Keratinocyte (primary cell): ENCODE results near the gene RNF14. TPM values are rescaled to one million over a fixed set of nuclear protein-coding genes. Genes with fewer than 3 reads are reported as not detected.

Experiments
- DNase-seq: peaks from one replicate; pipeline ENCODE4 v3.0.0-alpha.2; 2011; ENCODE audit warnings: low read depth, missing footprints, low spot score
- FAIRE-seq: peaks from 2 replicates; lab custom pipeline; 2011; peaks lifted over from hg19 to GRCh38; lab: Jason Lieb, UNC
- H2AFZ ChIP-seq: 2 replicates; pipeline ENCODE4 v1.6.0; 2012; ENCODE audit warnings: low read length, control low read depth, inconsistent platforms; ENCODE audit not compliant: control insufficient read depth
- H3K27ac ChIP-seq: 2 replicates; pipeline ENCODE4 v1.5.1; 2011; ENCODE audit warnings: low read length; ENCODE audit not compliant: control insufficient read depth, insufficient read depth
- H3K27me3 ChIP-seq: 3 replicates; pipeline ENCODE4 v1.6.0; 2011; ENCODE audit warnings: low read length; ENCODE audit not compliant: control insufficient read depth, insufficient read depth; ENCODE audit errors: extremely low read depth
- H3K36me3 ChIP-seq, 2 experiments: 2 replicates in 1 of 2; 3 replicates in 1 of 2; pipeline ENCODE4 v1.5.1; 2011; ENCODE audit warnings: low read length in 2 of 2, mild to moderate bottlenecking in 1 of 2; ENCODE audit not compliant: control insufficient read depth in 2 of 2, insufficient read depth in 2 of 2; ENCODE audit errors: extremely low read depth in 1 of 2
- H3K4me1 ChIP-seq: 3 replicates; pipeline ENCODE4 v1.5.1; 2011; ENCODE audit warnings: low read length; ENCODE audit not compliant: control insufficient read depth, insufficient read depth; ENCODE audit errors: extremely low read depth
- H3K4me2 ChIP-seq: 3 replicates; pipeline ENCODE4 v1.6.0; 2011; ENCODE audit warnings: low read depth, low read length; ENCODE audit not compliant: control insufficient read depth, insufficient read depth; ENCODE audit errors: extremely low read depth
- H3K4me3 ChIP-seq, 3 experiments: fragments of 200-600 bp in 1 of 3; sonication (generic) in 1 of 3; 2 replicates in 2 of 3; 3 replicates in 1 of 3; pipeline ENCODE4 v1.5.1; 2011 to 2016; ENCODE audit warnings: low read length in 3 of 3, mild to moderate bottlenecking in 3 of 3, control low read depth in 2 of 3, inconsistent platforms in 1 of 3, low read depth in 1 of 3, mixed read lengths in 1 of 3, mixed run types in 1 of 3, moderate library complexity in 1 of 3; ENCODE audit not compliant: control insufficient read depth in 2 of 3, insufficient read depth in 2 of 3; ENCODE audit errors: extremely low read depth in 1 of 3
- H3K79me2 ChIP-seq: 2 replicates; pipeline ENCODE4 v1.6.0; 2012; ENCODE audit warnings: low read length; ENCODE audit not compliant: control insufficient read depth, insufficient read depth
- H3K9ac ChIP-seq: 3 replicates; pipeline ENCODE4 v1.6.0; 2011; ENCODE audit warnings: low read length; ENCODE audit not compliant: control insufficient read depth, insufficient read depth; ENCODE audit errors: extremely low read depth
- H3K9me1 ChIP-seq: 3 replicates; pipeline ENCODE4 v1.6.0; 2011; ENCODE audit warnings: low read length; ENCODE audit not compliant: control insufficient read depth, insufficient read depth; ENCODE audit errors: extremely low read depth
- H3K9me3 ChIP-seq: 2 replicates; pipeline ENCODE4 v1.5.1; 2012; ENCODE audit warnings: low read depth, low read length; ENCODE audit not compliant: control insufficient read depth
- H4K20me1 ChIP-seq: 3 replicates; pipeline ENCODE4 v1.6.0; 2011; ENCODE audit warnings: low read length; ENCODE audit not compliant: control insufficient read depth, insufficient read depth; ENCODE audit errors: extremely low read depth
- CTCF ChIP-seq, 3 experiments: IDR thresholded peaks in 1 of 3; conservative IDR thresholded peaks in 1 of 3; optimal IDR thresholded peaks in 1 of 3; 2 replicates in 2 of 3; 3 replicates in 1 of 3; pipeline versions ENCODE3 to v1.5.1; 2011; ENCODE audit warnings: low read length in 3 of 3, mild to moderate bottlenecking in 3 of 3, moderate library complexity in 2 of 3, control low read depth in 1 of 3, inconsistent platforms in 1 of 3; ENCODE audit not compliant: insufficient read depth in 2 of 3; ENCODE audit errors: extremely low read depth in 1 of 3
- EZH2 ChIP-seq: IDR thresholded peaks from one replicate; pipeline ENCODE4 v1.6.1; 2012; ENCODE audit warnings: inconsistent platforms, mild to moderate bottlenecking, low read length, moderate library complexity
- dilution Hi-C: fragments of 300-500 bp; cut with MboI; formaldehyde crosslinking; loops from one replicate; pipeline ENCODE4 v1.7.0; 2020; ENCODE audit warnings: low sequenced_read_pairs; ENCODE audit not compliant: extremely low pct_ligation_motif_present
- polyA plus RNA-seq, 5 experiments: library from polyadenylated mRNA; depleted of rRNA in 3 of 5; stranded (reverse) in 3 of 5; stranded (forward) in 1 of 5; unstranded in 1 of 5; fragments of >200 nt; gene quantifications; 1 replicate in 1 of 5; 2 replicates in 3 of 5; 3 replicates in 1 of 5; pipeline versions ENCODE4 v1.2.1 to v1.2.3, GENCODE V29; 2011 to 2012; ENCODE audit warnings: missing spikeins in 2 of 5, low read depth in 1 of 5, low replicate concordance in 1 of 5

RNF14 gene
- polyA plus RNA-seq, 1 donor (not counting 4 experiments of a cell fraction or from before 2014, with no cell fraction given), result 65.8 TPM

DNA sequence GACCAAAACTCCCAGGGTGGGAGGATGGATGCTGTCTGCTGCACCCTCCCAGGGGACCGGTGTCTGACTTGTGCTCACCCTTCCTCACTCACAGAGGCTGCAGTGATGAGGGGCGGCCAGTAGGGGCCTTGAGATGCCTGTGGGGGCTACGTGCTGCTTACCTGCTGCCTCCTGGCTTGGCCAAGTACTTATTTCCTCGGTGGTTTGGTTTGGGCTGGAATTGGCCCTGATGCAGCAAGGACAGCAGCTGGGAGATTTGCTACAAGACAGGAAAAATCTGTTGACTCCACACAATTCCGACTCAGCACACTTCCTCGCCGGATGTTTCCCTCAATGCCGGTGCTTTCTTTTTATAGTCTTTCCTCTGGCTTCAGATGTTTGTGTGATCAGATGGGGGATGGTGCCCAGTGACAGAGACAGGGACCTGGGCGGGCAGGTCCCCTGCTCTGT, 17.5 kb upstream of the RNF14 start:
- H3K9ac ChIP-seq, result no peak overlapping the region
- H3K9me1 ChIP-seq, result no peaks in the 10 kb centered on the region
- no peaks in the 10 kb centered on the region for H3K79me2 ChIP-seq
- H3K4me1 ChIP-seq, result no peaks in the 10 kb centered on the region
- no peaks in the 10 kb centered on the region for H3K9me3 ChIP-seq
- no peak overlapping the region for H3K27ac ChIP-seq
- H4K20me1 ChIP-seq, result no peaks in the 10 kb centered on the region
- DNase-seq (no peak), FAIRE-seq (no peak)
- no peaks in the 10 kb centered on the region for H3K27me3 ChIP-seq
- dilution Hi-C loops, result no loop called here
- H3K4me3 ChIP-seq, result no peak overlapping the region
- H3K4me2 ChIP-seq, result no peak overlapping the region
- TF ChIP-seq EZH2, result no peak
- peak; percentile 21 to 38 (median 34) for TF ChIP-seq CTCF (optimal IDR thresholded peaks at IDR 0.05 in 1 of 3, IDR thresholded peaks at IDR 0.05 in 1 of 3, conservative IDR thresholded peaks at IDR 0.05 in 1 of 3; ENCODE audit: extremely low read depth in 1 of 3, insufficient read depth in 2 of 3, low read length in 3 of 3)
- no peaks in the 10 kb centered on the region for H3K36me3 ChIP-seq
- H2AFZ ChIP-seq, result no peak overlapping the region

GRCh38 chr5:141952020-141952419, 16.9 kb upstream of the RNF14 start:
- H3K4me1 ChIP-seq, result no peaks in the 10 kb centered on the region
- no peak overlapping the region for H2AFZ ChIP-seq
- no peak for FAIRE-seq
- TF ChIP-seq CTCF (optimal IDR thresholded peaks at IDR 0.05 in 1 of 3, IDR thresholded peaks at IDR 0.05 in 1 of 3, conservative IDR thresholded peaks at IDR 0.05 in 1 of 3; ENCODE audit: extremely low read depth in 1 of 3, insufficient read depth in 2 of 3, low read length in 3 of 3) (no peak), EZH2 (no peak)
- no peak overlapping the region for H3K4me2 ChIP-seq
- no peak overlapping the region for H3K27ac ChIP-seq
- DNase-seq, result no peak
- dilution Hi-C loops, result no loop called here
- H3K27me3 ChIP-seq, result no peaks in the 10 kb centered on the region
- H3K9me3 ChIP-seq, result no peaks in the 10 kb centered on the region
- no peaks in the 10 kb centered on the region for H3K79me2 ChIP-seq
- no peaks in the 10 kb centered on the region for H3K36me3 ChIP-seq
- no peak overlapping the region for H3K9ac ChIP-seq
- H3K4me3 ChIP-seq, result no peak overlapping the region
- no peaks in the 10 kb centered on the region for H4K20me1 ChIP-seq
- H3K9me1 ChIP-seq, result no peaks in the 10 kb centered on the region
